ENCODE data around the gene RABGAP1L. TPM values are rescaled to one million over a fixed set of nuclear protein-coding genes. Genes with fewer than 3 reads are reported as not detected.

The RABGAP1L gene
- total RNA-seq, 1 experiment from 2014 or later: 57.4 TPM

DNA sequence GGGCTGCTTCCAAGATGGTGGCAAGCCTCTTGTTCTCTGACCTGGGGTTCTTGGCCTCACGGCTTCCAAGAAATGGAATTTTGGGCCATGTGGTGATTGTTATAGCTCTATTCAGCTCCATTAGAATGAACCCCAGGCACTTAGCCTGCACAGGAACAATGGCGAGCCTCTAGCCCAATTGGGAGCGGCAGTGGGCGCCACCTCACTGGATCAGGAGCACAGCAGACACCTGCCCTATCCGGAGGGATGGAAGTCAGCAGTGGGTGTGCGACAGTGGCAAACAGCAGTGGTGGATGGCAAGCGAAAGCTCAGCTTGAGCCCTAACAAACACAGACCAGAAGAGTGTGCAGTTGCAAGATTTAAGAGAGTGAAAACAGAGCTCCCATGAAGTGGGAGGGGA lies 519.3 kb downstream of the RABGAP1L start:
- Histone ChIP-seq H3K27ac (no peak overlapping the region), H3K27me3 (ENCODE audit: insufficient read depth, low read depth) (no peaks in the 10 kb centered on the region), H3F3A (ENCODE audit: insufficient read depth, low read depth) (no peaks in the 10 kb centered on the region), H3K4me1 (replicated peaks; ENCODE audit: insufficient read depth) (no peaks in the 10 kb centered on the region), H3K4me3 (no peak overlapping the region), H4K20me1 (ENCODE audit: insufficient read depth) (no peaks in the 10 kb centered on the region), H3K9me3 (ENCODE audit: insufficient read depth, low read depth) (no peaks in the 10 kb centered on the region), H2AFZ (no peak overlapping the region), H3K79me2 (ENCODE audit: low read depth) (no peaks in the 10 kb centered on the region), H3K4me2 (no peak overlapping the region), H3K9me2 (ENCODE audit: insufficient read depth) (no peaks in the 10 kb centered on the region), H3K36me3 (ENCODE audit: low read depth) (no peaks in the 10 kb centered on the region)
- ChIA-PET CTCF (no interaction called here), POLR2A (ENCODE audit: unreplicated experiment) (no interaction called here)
- TF ChIP-seq, protein P1, sequence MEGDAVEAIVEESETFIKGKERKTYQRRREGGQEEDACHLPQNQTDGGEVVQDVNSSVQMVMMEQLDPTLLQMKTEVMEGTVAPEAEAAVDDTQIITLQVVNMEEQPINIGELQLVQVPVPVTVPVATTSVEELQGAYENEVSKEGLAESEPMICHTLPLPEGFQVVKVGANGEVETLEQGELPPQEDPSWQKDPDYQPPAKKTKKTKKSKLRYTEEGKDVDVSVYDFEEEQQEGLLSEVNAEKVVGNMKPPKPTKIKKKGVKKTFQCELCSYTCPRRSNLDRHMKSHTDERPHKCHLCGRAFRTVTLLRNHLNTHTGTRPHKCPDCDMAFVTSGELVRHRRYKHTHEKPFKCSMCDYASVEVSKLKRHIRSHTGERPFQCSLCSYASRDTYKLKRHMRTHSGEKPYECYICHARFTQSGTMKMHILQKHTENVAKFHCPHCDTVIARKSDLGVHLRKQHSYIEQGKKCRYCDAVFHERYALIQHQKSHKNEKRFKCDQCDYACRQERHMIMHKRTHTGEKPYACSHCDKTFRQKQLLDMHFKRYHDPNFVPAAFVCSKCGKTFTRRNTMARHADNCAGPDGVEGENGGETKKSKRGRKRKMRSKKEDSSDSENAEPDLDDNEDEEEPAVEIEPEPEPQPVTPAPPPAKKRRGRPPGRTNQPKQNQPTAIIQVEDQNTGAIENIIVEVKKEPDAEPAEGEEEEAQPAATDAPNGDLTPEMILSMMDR (conservative IDR thresholded peaks at IDR 0.05): no peak
- TF ChIP-seq EZH2 (IDR thresholded peaks at IDR 0.05; ENCODE audit: low read depth): no peak
- no TSS peak for BruUV-seq (replicated peaks)
- DNase-seq: no peak
- intact Hi-C loops (cut with micrococcal nuclease; ENCODE audit: unreplicated experiment): no loop called here

GRCh38 chr1:174680101-174680500 lies 520.8 kb downstream of the RABGAP1L start:
- no peaks in the 10 kb centered on the region for H4K20me1 ChIP-seq (ENCODE audit: insufficient read depth)
- CTCF ChIA-PET: no interaction called here
- H2AFZ ChIP-seq: no peak overlapping the region
- intact Hi-C loops (cut with micrococcal nuclease; ENCODE audit: unreplicated experiment): no loop called here
- no peak overlapping the region for H3K27ac ChIP-seq
- no peaks in the 10 kb centered on the region for H3K4me1 ChIP-seq (replicated peaks; ENCODE audit: insufficient read depth)
- no peaks in the 10 kb centered on the region for H3K9me2 ChIP-seq (ENCODE audit: insufficient read depth)
- no peak for DNase-seq
- H3K4me3 ChIP-seq: no peak overlapping the region
- BruUV-seq (replicated peaks): no TSS peak
- no peaks in the 10 kb centered on the region for H3K9me3 ChIP-seq (ENCODE audit: insufficient read depth, low read depth)
- H3F3A ChIP-seq (ENCODE audit: insufficient read depth, low read depth): no peaks in the 10 kb centered on the region
- H3K4me2 ChIP-seq: no peak overlapping the region
- POLR2A ChIA-PET (ENCODE audit: unreplicated experiment): no interaction called here
- no peak for TF ChIP-seq EZH2 (IDR thresholded peaks at IDR 0.05; ENCODE audit: low read depth)
- TF ChIP-seq, protein P1 (conservative IDR thresholded peaks at IDR 0.05): no peak
- no peaks in the 10 kb centered on the region for H3K79me2 ChIP-seq (ENCODE audit: low read depth)
- no peaks in the 10 kb centered on the region for H3K36me3 ChIP-seq (ENCODE audit: low read depth)
- no peaks in the 10 kb centered on the region for H3K27me3 ChIP-seq (ENCODE audit: insufficient read depth, low read depth)

GRCh38 chr1:174682419-174683008 lies 523.2 kb downstream of the RABGAP1L start:
- CTCF ChIA-PET: no interaction called here
- H3K9me3 ChIP-seq (ENCODE audit: insufficient read depth, low read depth): no peaks in the 10 kb centered on the region
- H3K27ac ChIP-seq: no peak overlapping the region
- H3K4me3 ChIP-seq: no peak overlapping the region
- H3K4me1 ChIP-seq (replicated peaks; ENCODE audit: insufficient read depth): no peaks in the 10 kb centered on the region
- BruUV-seq (replicated peaks): no TSS peak
- H3K4me2 ChIP-seq: no peak overlapping the region
- H3K36me3 ChIP-seq (ENCODE audit: low read depth): no peaks in the 10 kb centered on the region
- intact Hi-C loops (cut with micrococcal nuclease; ENCODE audit: unreplicated experiment): no loop called here
- H4K20me1 ChIP-seq (ENCODE audit: insufficient read depth): no peaks in the 10 kb centered on the region
- no peaks in the 10 kb centered on the region for H3F3A ChIP-seq (ENCODE audit: insufficient read depth, low read depth)
- no peak for DNase-seq
- no peak for TF ChIP-seq EZH2 (IDR thresholded peaks at IDR 0.05; ENCODE audit: low read depth)
- TF ChIP-seq, protein P1 (conservative IDR thresholded peaks at IDR 0.05): no peak
- H2AFZ ChIP-seq: no peak overlapping the region
- no peaks in the 10 kb centered on the region for H3K27me3 ChIP-seq (ENCODE audit: insufficient read depth, low read depth)
- no peaks in the 10 kb centered on the region for H3K79me2 ChIP-seq (ENCODE audit: low read depth)
- POLR2A ChIA-PET (ENCODE audit: unreplicated experiment): no interaction called here
- no peaks in the 10 kb centered on the region for H3K9me2 ChIP-seq (ENCODE audit: insufficient read depth)
